Calu3 (cell line): ENCODE data around the gene MRNIP. TPM values are rescaled to one million over a fixed set of nuclear protein-coding genes. Genes with fewer than 3 reads are reported as not detected.
A peak's percentile ranks its signal among the peaks of the same experiment; 100 is the strongest.

Source experiments
- BruUV-seq: library from RNA; stranded (reverse); fragments of 400-500 nt; replicated peaks from 2 replicates; lab custom pipeline; 2021; lab: Mats Ljungman, UMichigan
- CTCF ChIA-PET: fragments of 300-600 bp; sonication (Branson Sonifier 250); formaldehyde crosslinking; loops from one replicate; lab custom pipeline; 2022; ENCODE audit warnings: antibody characterized with exemption; lab: Charles Lee
- DNase-seq: peaks from one replicate; pipeline ENCODE4 v3.0.0; 2022
- H3K27ac Mint-ChIP-seq: one replicate; pipeline ENCODE4 v1.8.0; 2022; ENCODE audit warnings: mixed read lengths; ENCODE audit not compliant: unreplicated experiment
- H3K27me3 Mint-ChIP-seq: one replicate; pipeline ENCODE4 v1.8.0; 2022; ENCODE audit warnings: mixed read lengths; ENCODE audit not compliant: unreplicated experiment
- H3K36me3 Mint-ChIP-seq: one replicate; pipeline ENCODE4 v1.8.0; 2022; ENCODE audit warnings: mild to moderate bottlenecking, moderate library complexity, mixed read lengths; ENCODE audit not compliant: insufficient read depth, unreplicated experiment
- H3K4me1 Mint-ChIP-seq: one replicate; pipeline ENCODE4 v1.8.0; 2022; ENCODE audit warnings: mild to moderate bottlenecking, low read depth, mixed read lengths; ENCODE audit not compliant: unreplicated experiment
- H3K4me3 Mint-ChIP-seq: one replicate; pipeline ENCODE4 v1.8.0; 2022; ENCODE audit warnings: mild to moderate bottlenecking, low read depth, moderate library complexity, mixed read lengths; ENCODE audit not compliant: unreplicated experiment
- H3K9me3 Mint-ChIP-seq: one replicate; pipeline ENCODE4 v1.8.0; 2022; ENCODE audit warnings: low read depth, mixed read lengths; ENCODE audit not compliant: unreplicated experiment
- intact Hi-C: fragments of 100-400 bp; cut with micrococcal nuclease; formaldehyde crosslinking; loops from one replicate; pipeline ENCODE4 v1.10.0; 2022; ENCODE audit not compliant: unreplicated experiment
- total RNA-seq: library from RNA; stranded (reverse); gene quantifications from 2 replicates; pipeline ENCODE4 v1.2.3, GENCODE V29; 2022
- TF ChIP-seq, protein P1 (sequence below): fragments of 200-600 bp; IDR thresholded peaks from one replicate; pipeline ENCODE4 v1.8.0; 2022; ENCODE audit warnings: antibody characterized with exemption; ENCODE audit not compliant: unreplicated experiment

MRNIP gene
- total RNA-seq, 1 experiment from 2014 or later, result 47.1 TPM

DNA sequence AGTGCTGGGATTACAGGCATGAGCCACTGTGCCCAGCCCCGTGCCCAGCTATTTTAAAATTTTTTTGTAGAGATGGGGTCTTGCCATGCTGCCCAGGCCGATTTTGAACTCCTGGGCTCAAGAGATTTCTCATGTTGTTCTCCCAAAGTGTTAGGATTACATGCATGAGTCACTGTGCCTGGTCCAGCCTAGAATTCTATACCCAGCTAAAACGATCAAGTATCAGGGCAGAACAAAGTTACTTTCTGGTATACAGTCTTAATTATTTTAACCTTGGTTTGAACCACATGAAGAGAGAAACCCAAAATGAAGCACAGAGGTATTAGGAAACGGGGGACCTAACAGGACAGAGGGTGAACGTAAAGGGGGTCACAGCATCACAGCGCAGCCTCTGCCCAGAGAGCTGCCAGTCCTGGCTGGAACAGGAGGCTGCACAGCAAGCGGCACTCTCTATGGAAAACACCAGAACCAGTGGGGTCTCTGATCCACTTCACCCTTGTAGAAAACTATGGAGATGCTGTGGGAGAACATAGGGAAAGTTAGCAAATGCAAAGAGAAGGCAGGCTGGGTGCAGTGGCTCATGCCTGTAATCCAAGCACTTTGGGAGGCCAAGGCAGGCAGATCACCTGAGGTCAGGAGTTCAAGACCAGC lies 27.7 kb downstream of the MRNIP start:
- TF ChIP-seq, protein P1, sequence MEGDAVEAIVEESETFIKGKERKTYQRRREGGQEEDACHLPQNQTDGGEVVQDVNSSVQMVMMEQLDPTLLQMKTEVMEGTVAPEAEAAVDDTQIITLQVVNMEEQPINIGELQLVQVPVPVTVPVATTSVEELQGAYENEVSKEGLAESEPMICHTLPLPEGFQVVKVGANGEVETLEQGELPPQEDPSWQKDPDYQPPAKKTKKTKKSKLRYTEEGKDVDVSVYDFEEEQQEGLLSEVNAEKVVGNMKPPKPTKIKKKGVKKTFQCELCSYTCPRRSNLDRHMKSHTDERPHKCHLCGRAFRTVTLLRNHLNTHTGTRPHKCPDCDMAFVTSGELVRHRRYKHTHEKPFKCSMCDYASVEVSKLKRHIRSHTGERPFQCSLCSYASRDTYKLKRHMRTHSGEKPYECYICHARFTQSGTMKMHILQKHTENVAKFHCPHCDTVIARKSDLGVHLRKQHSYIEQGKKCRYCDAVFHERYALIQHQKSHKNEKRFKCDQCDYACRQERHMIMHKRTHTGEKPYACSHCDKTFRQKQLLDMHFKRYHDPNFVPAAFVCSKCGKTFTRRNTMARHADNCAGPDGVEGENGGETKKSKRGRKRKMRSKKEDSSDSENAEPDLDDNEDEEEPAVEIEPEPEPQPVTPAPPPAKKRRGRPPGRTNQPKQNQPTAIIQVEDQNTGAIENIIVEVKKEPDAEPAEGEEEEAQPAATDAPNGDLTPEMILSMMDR, result no peak
- Mint-ChIP-seq H3K27me3 (no peaks in the 10 kb centered on the region), H3K27ac (peak overlapping the region; percentile 60), H3K4me1 (peaks cover 68% of the 10 kb centered on the region), H3K9me3 (no peaks in the 10 kb centered on the region), H3K4me3 (peak overlapping the region; percentile 19), H3K36me3 (peaks cover 96% of the 10 kb centered on the region)
- intact Hi-C loops, result no loop called here
- BruUV-seq, result no TSS peak
- no peak for DNase-seq
- CTCF ChIA-PET, result no interaction called here

GRCh38 chr5:179829732-179830435 lies 28.7 kb downstream of the MRNIP start:
- Mint-ChIP-seq H3K4me3 (peak overlapping the region; percentile 24), H3K27ac (peak overlapping the region; percentile 60), H3K36me3 (peaks cover 96% of the 10 kb centered on the region), H3K9me3 (no peaks in the 10 kb centered on the region), H3K4me1 (peaks cover 78% of the 10 kb centered on the region), H3K27me3 (no peaks in the 10 kb centered on the region)
- DNase-seq, result no peak
- CTCF ChIA-PET, result no interaction called here
- TF ChIP-seq, protein P1, result no peak
- intact Hi-C loops, result no loop called here
- no TSS peak for BruUV-seq

DNA sequence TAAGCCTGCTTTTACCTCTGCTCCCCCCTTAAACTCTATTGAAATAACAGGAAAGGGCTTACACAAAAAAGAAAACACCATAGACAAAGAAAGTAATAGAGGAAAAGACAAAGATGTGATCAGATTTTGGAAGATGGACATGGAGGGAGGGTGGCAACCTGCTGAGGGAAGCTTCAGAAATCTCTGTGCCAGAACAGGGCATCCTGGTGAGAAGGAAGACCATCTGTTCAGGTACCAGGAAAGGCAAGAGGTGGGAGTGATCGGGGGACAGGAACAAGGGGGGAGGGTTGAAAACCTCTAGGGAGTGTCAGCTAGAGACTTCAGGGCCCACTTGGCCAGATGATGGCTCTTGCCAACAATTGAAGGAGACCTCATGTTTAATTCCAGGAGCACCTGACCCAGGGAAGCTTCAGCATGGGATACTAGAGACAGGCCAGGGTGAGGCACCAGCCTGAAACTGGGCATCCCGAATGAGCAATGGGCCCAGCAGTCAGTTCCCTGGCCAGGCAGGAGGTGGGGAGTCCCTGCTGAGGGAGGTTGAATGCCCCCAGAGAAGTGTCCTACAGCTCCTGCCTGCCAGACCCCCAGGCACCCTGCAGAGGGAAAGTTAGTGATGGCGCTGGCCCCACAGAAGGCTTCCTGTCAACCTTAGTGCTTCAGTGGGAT lies 29.7 kb downstream of the MRNIP start:
- no peak overlapping the region for H3K4me3 Mint-ChIP-seq
- TF ChIP-seq, protein P1, result no peak
- CTCF ChIA-PET, result no interaction called here
- H3K36me3 Mint-ChIP-seq, result peaks cover 100% of the 10 kb centered on the region
- no peak for DNase-seq
- peaks cover 84% of the 10 kb centered on the region for H3K4me1 Mint-ChIP-seq
- intact Hi-C loops, result no loop called here
- H3K9me3 Mint-ChIP-seq, result no peaks in the 10 kb centered on the region
- H3K27ac Mint-ChIP-seq, result peak overlapping the region; percentile 60
- H3K27me3 Mint-ChIP-seq, result no peaks in the 10 kb centered on the region
- no TSS peak for BruUV-seq

GRCh38 chr5:179827680-179828079 lies 30.9 kb downstream of the MRNIP start:
- Mint-ChIP-seq H3K36me3 (peaks cover 100% of the 10 kb centered on the region), H3K27me3 (no peaks in the 10 kb centered on the region), H3K4me1 (peaks cover 74% of the 10 kb centered on the region), H3K9me3 (no peaks in the 10 kb centered on the region), H3K27ac (peak overlapping the region; percentile 74), H3K4me3 (peak overlapping the region; percentile 97)
- TF ChIP-seq, protein P1, result no peak
- CTCF ChIA-PET, result interaction anchor here (1.2 kb wide), 1 partner anchor 10 kb away, joined by 3 read pairs; no protein-coding TSS in a partner anchor
- intact Hi-C loops, result no loop called here
- DNase-seq, result no peak
- no TSS peak for BruUV-seq
